Measurements from ENCODE around the gene KPNA4.

DNA sequence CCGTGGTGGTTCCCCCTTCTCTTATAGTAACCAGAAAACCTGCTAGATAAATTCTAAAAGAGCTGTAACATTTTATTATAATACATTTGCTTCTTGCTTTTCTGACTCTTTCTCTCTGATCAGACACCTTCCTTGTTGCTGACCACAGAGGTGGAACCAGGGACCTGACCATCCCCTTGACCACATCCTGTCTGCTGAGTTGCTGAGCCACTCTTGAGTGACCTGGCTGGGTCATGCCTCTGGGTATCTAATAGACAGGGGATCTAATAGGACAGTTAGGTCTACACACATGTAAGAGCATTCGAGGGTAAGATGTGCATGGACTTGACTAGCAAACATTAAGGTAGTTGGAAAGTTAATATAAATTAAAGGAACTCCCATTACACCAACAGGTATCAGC, 93.0 kb downstream of the KPNA4 start:
- TF ChIP-seq, protein P1, sequence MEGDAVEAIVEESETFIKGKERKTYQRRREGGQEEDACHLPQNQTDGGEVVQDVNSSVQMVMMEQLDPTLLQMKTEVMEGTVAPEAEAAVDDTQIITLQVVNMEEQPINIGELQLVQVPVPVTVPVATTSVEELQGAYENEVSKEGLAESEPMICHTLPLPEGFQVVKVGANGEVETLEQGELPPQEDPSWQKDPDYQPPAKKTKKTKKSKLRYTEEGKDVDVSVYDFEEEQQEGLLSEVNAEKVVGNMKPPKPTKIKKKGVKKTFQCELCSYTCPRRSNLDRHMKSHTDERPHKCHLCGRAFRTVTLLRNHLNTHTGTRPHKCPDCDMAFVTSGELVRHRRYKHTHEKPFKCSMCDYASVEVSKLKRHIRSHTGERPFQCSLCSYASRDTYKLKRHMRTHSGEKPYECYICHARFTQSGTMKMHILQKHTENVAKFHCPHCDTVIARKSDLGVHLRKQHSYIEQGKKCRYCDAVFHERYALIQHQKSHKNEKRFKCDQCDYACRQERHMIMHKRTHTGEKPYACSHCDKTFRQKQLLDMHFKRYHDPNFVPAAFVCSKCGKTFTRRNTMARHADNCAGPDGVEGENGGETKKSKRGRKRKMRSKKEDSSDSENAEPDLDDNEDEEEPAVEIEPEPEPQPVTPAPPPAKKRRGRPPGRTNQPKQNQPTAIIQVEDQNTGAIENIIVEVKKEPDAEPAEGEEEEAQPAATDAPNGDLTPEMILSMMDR (IDR thresholded peaks at IDR 0.05): no peak
- TF ChIP-seq POLR2A (IDR thresholded peaks at IDR 0.05): no peak

Measured in testis (tissue), 2 donors.